ENCODE measurements around the gene MEMO1. TPM values are rescaled to one million over a fixed set of nuclear protein-coding genes. Genes with fewer than 3 reads are reported as not detected.

Gene MEMO1
- total RNA-seq, 1 experiment from 2014 or later, result 49.5 TPM

DNA sequence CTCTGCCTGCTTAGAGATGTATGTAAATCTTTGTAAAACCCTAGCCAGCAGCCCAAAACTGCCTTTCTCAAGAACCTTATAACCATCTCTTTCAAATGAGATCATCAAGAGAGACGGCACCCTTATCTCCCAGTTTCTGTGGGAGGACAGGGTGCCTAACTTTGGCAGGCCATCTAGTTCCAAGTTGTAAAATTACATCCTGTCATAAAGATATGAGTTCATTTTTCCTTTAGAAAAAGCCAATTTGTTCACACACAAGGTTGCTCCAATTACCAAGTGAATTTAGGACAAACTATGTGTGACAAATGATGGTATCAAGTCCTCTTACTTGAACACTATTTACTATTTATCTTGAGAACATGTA, 65.3 kb downstream of the MEMO1 start:
- Histone ChIP-seq H3F3A (ENCODE audit: low read length, unreplicated experiment) (no peaks in the 10 kb centered on the region), H3K79me2 (ENCODE audit: low read length) (peaks cover 74% of the 10 kb centered on the region), H2AFZ (ENCODE audit: low read length) (no peak overlapping the region), H3K9me2 (replicated peaks; ENCODE audit: low read length) (no peaks in the 10 kb centered on the region), H4K20me1 (ENCODE audit: low read length) (peaks cover 38% of the 10 kb centered on the region), H3K27me3 (ENCODE audit: low read length) (no peaks in the 10 kb centered on the region), H3K4me1 (ENCODE audit: insufficient read depth, low read length) (peaks cover 12% of the 10 kb centered on the region; the same call in 1 of the 2 replicates), H3K27ac (ENCODE audit: low read length) (no peak overlapping the region), H3K9ac (ENCODE audit: low read length) (no peak overlapping the region), H3K9me3 (ENCODE audit: low read length) (no peaks in the 10 kb centered on the region), H3K4me3 (ENCODE audit: low read length) (no peak overlapping the region), H3K36me3 (ENCODE audit: low read depth, low read length) (peaks cover 2% of the 10 kb centered on the region; the same call in 1 of the 2 replicates), H3K4me2 (ENCODE audit: low read length) (no peak overlapping the region)
- TF ChIP-seq, protein P1, sequence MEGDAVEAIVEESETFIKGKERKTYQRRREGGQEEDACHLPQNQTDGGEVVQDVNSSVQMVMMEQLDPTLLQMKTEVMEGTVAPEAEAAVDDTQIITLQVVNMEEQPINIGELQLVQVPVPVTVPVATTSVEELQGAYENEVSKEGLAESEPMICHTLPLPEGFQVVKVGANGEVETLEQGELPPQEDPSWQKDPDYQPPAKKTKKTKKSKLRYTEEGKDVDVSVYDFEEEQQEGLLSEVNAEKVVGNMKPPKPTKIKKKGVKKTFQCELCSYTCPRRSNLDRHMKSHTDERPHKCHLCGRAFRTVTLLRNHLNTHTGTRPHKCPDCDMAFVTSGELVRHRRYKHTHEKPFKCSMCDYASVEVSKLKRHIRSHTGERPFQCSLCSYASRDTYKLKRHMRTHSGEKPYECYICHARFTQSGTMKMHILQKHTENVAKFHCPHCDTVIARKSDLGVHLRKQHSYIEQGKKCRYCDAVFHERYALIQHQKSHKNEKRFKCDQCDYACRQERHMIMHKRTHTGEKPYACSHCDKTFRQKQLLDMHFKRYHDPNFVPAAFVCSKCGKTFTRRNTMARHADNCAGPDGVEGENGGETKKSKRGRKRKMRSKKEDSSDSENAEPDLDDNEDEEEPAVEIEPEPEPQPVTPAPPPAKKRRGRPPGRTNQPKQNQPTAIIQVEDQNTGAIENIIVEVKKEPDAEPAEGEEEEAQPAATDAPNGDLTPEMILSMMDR (conservative IDR thresholded peaks at IDR 0.05; ENCODE audit: low read depth, low read length), result no peak
- TF ChIP-seq EZH2phosphoT487 (IDR thresholded peaks at IDR 0.05; ENCODE audit: borderline replicate concordance, low read length) (no peak), EZH2 (IDR thresholded peaks at IDR 0.05; ENCODE audit: low read length, unreplicated experiment) (no peak)
- POLR2A ChIA-PET (ENCODE audit: unreplicated experiment), result no interaction called here
- CTCF ChIA-PET, result interaction anchor here (0.6 kb wide), 1 partner anchor 45 kb away, joined by 6 read pairs; no protein-coding TSS in a partner anchor
- intact Hi-C loops (cut with micrococcal nuclease), result no loop called here
- BruUV-seq (replicated peaks), result no TSS peak
- ATAC-seq, result peak; percentile 49
- DNase-seq, result peak; percentile 30

DNA sequence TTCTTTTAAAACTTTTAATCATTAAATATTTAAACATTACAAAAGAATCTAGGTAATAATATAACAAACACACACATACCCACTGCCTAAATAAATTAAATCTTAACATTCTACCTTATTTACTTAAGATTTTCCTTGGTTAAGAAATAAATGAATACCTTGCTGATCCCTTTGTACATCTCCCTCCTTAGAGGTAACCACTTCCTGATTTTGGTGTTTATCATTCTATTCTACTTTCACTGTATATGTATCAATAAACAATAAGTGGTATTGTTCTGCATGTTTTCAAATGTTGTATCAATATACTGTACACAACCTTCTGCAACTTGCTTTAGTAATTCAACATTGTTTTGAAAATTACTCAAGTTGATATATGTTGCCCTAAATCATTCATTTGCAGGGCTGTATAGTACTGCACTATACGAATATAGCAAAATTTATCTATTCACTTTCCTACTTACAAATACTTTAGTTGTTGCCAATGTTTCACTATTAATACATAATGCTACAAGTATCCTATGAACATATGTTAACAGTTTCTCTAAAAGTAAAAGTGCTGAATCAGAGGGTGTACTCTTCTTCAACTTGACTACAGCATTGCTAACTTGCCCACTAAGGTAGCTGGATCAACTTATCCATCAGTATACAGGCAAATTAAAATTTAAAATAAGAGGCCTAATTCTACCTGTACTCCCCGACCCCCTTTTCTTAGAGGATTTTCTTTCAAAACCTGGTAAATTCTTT, 65.8 kb downstream of the MEMO1 start:
- Histone ChIP-seq H3K9me2 (replicated peaks; ENCODE audit: low read length) (no peaks in the 10 kb centered on the region), H2AFZ (ENCODE audit: low read length) (no peak overlapping the region), H3K4me3 (ENCODE audit: low read length) (no peak overlapping the region), H3K9ac (ENCODE audit: low read length) (no peak overlapping the region), H4K20me1 (ENCODE audit: low read length) (peaks cover 38% of the 10 kb centered on the region), H3F3A (ENCODE audit: low read length, unreplicated experiment) (no peaks in the 10 kb centered on the region), H3K79me2 (ENCODE audit: low read length) (peaks cover 70% of the 10 kb centered on the region), H3K27ac (ENCODE audit: low read length) (no peak overlapping the region), H3K27me3 (ENCODE audit: low read length) (no peaks in the 10 kb centered on the region), H3K4me2 (ENCODE audit: low read length) (no peak overlapping the region), H3K9me3 (ENCODE audit: low read length) (no peaks in the 10 kb centered on the region), H3K36me3 (ENCODE audit: low read depth, low read length) (peaks cover 2% of the 10 kb centered on the region; the same call in 1 of the 2 replicates), H3K4me1 (ENCODE audit: insufficient read depth, low read length) (peaks cover 12% of the 10 kb centered on the region; the same call in 1 of the 2 replicates)
- ChIA-PET CTCF (interaction anchor here (0.6 kb wide), 1 partner anchor 46 kb away, joined by 6 read pairs; no protein-coding TSS in a partner anchor), POLR2A (ENCODE audit: unreplicated experiment) (no interaction called here)
- ATAC-seq (no peak), DNase-seq (no peak)
- intact Hi-C loops (cut with micrococcal nuclease), result no loop called here
- no TSS peak for BruUV-seq (replicated peaks)
- TF ChIP-seq, protein P1 (conservative IDR thresholded peaks at IDR 0.05; ENCODE audit: low read depth, low read length), result no peak
- TF ChIP-seq EZH2phosphoT487 (IDR thresholded peaks at IDR 0.05; ENCODE audit: borderline replicate concordance, low read length) (no peak), EZH2 (IDR thresholded peaks at IDR 0.05; ENCODE audit: low read length, unreplicated experiment) (no peak)

DNA sequence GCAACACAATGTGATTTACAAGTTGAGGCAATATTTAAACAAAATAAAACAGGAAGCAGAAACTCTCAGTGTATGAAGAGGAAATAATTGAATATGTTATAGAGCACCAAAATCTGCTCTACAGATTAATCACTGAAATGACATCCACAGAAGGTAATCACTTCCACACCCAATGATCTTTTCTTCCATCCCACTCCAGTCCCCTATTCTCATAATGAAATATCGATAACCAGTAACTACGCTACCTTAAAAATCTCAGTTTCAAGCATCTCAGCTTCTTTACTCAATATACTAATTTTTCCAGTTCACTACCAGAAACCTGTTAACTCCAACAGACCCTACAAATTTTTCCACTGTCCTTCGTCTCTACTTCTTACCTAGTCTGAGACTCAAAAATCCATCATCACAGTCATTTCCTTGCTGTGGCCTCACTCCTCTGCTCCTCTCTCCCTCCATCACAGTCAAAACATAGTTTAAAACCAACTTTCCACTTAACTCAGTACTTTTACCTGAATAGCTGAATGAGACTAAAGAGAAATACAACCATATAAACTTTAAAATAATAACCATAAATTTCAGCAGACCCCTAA, 67.1 kb downstream of the MEMO1 start:
- intact Hi-C loops (cut with micrococcal nuclease), result no loop called here
- H3K9me3 ChIP-seq (ENCODE audit: low read length), result no peaks in the 10 kb centered on the region

More for the DNA sequence above, 67.1 kb downstream of the MEMO1 start:
- BruUV-seq (replicated peaks), result no TSS peak
- no peaks in the 10 kb centered on the region for H3K27me3 ChIP-seq (ENCODE audit: low read length)
- H3K9me2 ChIP-seq (replicated peaks; ENCODE audit: low read length), result no peaks in the 10 kb centered on the region
- peaks cover 38% of the 10 kb centered on the region for H4K20me1 ChIP-seq (ENCODE audit: low read length)
- no peak overlapping the region for H3K27ac ChIP-seq (ENCODE audit: low read length)
- peaks cover 57% of the 10 kb centered on the region for H3K79me2 ChIP-seq (ENCODE audit: low read length)
- H2AFZ ChIP-seq (ENCODE audit: low read length), result no peak overlapping the region
- H3K4me3 ChIP-seq (ENCODE audit: low read length), result no peak overlapping the region
- no peak overlapping the region for H3K4me2 ChIP-seq (ENCODE audit: low read length)
- peaks cover 12% of the 10 kb centered on the region; the same call in 1 of the 2 replicates for H3K4me1 ChIP-seq (ENCODE audit: insufficient read depth, low read length)
- no peaks in the 10 kb centered on the region for H3F3A ChIP-seq (ENCODE audit: low read length, unreplicated experiment)
- CTCF ChIA-PET, result no interaction called here
- no peak overlapping the region for H3K9ac ChIP-seq (ENCODE audit: low read length)
- no peak for DNase-seq
- peaks cover 2% of the 10 kb centered on the region; the same call in 1 of the 2 replicates for H3K36me3 ChIP-seq (ENCODE audit: low read depth, low read length)
- POLR2A ChIA-PET (ENCODE audit: unreplicated experiment), result no interaction called here
- no peak for ATAC-seq
- TF ChIP-seq EZH2 (IDR thresholded peaks at IDR 0.05; ENCODE audit: low read length, unreplicated experiment) (no peak), EZH2phosphoT487 (IDR thresholded peaks at IDR 0.05; ENCODE audit: borderline replicate concordance, low read length) (no peak)
- TF ChIP-seq, protein P1 (conservative IDR thresholded peaks at IDR 0.05; ENCODE audit: low read depth, low read length), result no peak

All from PC-3 (cell line).